ENCODE data around the gene LYZ. TPM values are rescaled to one million over a fixed set of nuclear protein-coding genes. Genes with fewer than 3 reads are reported as not detected.
"Not testable (repeated sequence)": the region's sequence is repeated elsewhere in the genome, so short reads cannot be mapped to it uniquely, and the experiment has no call there.

The LYZ gene
- total RNA-seq, result not detected in 2 replicates

DNA sequence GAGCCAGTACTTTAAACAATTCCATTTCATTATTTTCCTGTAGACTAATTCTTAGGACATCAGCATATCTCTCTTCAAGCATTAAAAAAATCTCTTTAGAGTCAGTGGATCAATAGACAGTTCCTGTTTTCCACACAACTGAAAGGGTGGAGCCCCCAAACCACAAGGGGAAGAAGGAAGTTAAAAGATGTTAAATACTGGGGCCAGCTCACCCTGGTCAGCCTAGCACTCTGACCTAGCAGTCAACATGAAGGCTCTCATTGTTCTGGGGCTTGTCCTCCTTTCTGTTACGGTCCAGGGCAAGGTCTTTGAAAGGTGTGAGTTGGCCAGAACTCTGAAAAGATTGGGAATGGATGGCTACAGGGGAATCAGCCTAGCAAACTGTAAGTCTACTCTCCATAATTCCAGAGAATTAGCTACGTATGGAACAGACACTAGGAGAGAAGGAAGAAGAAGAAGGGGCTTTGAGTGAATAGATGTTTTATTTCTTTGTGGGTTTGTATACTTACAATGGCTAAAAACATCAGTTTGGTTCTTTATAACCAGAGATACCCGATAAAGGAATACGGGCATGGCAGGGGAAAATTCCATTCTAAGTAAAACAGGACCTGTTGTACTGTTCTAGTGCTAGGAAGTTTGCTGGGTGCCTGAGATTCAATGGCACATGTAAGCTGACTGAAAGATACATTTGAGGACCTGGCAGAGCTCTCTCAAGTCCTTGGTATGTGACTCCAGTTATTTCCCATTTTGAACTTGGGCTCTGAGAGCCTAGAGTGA is at the start of gene LYZ:
Gene LYZ, plus strand, starts transcription at position 220 of the 777 bp plus-strand sequence. Its CDS starts 28 bp downstream, at position 248.
- DNase-seq, result no peak

DNA sequence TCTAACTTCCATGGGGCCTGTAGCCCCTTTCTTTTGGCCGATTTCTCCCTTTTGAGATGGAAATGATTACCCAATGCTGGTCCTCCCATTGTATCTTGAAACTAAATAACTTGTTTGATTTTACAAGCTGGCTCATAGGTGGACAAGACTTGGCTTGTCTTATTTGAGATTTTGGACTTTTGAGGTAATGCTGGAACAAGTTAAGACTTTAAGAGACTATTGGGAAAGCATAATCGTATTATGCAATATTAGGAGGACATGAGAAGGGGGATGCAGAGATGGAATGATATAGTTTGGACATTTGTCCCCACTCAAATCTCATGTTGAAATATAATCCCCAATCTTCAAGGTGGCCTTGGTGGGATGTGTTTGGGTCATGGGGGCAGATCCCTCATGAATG is 49.2 kb upstream of the LYZ start:
- no peak for DNase-seq

DNA sequence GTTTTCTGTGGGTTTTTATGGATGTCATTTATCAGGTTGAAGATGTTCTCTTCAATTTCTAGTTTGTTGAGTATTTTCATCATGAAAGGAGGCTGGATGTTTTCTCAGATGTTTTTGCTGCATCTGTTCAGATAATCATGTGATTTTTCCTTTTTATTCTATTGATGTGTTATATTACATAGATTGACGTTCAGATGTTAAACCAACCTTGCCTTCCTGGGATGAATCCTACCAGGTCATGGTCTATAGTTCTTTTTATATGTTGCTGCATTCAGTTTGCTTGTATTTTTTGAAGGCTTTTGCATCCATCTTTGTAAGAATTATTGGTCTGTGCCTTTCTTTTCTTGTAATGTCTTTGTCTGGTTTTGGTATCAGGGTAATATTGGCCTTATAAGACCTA is 43.9 kb upstream of the LYZ start:
- DNase-seq, result no peak

DNA sequence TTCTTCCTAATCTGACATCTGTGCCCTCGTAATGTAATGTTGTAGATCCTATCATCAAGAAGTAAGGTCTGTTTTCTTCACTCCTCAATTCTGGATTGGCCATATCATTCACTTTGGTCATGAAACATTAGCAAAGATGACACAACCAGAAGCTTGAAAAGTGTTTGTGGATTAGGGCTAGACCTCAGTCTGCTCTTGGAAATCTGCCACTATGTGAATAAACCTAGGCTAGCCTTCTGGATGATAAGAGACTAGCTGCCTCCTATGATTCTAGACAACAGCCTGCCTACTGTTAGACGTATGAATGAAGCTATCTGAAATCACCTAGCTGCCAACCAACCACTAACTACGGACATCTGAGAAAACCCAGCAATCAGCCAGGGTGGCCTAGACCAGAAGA is 38.7 kb upstream of the LYZ start:
- DNase-seq, result no peak

DNA sequence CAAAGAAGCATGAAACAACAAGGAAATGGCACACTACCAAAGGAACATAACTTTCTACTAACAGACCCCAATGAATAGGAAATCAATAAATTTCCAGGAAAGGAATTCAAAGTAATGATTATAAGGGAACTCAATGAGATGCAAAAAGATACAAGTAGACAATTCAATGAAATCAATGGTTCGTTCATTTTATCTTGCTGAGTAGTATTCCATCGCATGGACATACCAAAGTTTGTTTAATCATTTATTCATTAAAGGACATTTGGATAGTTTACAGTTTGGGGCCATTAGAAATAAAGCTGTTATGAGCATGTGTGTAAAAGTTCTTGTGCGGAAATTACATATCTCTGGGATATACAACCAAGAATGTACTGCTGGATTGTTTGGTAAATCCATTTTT is 35.0 kb upstream of the LYZ start:
- no peak for DNase-seq

DNA sequence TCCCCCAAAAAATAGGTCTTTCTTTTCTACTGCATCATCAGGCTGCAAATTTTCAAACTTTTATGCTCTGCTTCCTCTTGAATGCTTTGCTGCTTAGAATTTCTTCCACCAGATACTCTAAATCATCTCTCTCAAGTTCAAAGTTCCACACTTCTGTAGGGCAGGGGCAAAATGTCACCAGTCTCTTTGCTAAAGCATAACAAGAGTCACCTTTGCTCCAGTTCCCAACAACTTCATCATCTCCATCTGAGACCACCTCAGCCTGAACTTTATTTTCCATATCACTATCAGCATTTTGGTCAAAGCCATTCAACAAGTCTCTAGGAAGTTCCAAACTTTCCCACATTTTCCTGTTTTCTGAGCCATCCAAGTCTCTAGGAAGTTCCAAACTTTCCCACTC is 31.4 kb upstream of the LYZ start:
- DNase-seq, result not testable (repeated sequence)

DNA sequence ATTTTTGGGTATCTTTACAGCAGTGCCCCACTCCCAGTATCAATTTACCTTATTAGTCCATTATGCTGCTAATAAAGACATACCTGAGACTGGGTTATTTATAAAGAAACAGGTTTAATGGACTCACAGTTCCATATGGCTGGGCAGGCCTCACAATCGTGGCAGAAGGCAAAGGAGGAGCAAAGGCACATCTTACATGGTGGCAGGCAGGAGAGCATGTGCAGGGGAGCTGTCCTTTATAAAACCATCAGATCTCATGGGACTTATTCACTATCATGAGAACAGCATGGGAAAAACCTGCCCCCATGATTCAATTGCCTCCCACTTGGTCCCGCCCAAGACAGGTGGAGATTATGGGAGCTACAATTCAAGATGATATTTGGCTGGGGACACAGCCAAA is 30.9 kb upstream of the LYZ start:
- not testable (repeated sequence) for DNase-seq

DNA sequence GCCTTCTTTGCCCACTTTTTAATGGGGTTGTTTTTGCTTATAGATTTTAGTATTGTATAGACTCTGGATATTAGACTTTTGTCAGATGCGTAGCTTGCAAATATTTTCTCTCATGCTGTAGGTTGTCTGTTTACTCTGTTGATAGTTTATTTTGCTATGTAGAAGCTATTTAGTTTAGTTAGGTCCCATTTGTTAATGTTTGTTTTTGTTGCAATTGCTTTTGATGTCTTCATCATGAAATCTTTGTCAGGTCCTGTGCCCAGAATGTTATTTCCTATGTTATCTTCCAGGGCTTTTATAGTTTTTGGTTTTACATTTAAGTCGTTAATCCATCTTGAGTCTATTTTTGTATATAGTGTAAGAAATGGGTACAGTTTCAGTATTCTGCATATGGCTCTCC is 30.0 kb upstream of the LYZ start:
- no peak for DNase-seq

DNA sequence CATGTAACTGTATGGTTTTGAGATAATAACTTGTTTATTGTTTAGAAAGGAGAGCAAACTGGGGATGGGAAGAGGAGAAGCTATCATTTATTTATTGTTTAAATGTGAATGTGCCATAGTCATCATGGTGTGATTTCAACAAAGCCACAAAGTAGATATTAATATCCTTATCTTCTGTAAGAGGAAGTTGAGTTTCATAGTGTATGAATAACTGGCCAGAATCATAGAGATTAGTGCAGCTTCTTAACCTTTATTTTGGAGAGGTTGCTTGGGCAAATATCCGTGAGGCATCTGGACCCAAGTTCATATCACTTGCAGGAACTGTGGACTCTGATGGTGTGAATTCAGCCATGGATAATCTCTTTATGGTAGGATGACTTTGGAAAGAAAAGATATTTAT is 26.8 kb upstream of the LYZ start:
- DNase-seq, result no peak

DNA sequence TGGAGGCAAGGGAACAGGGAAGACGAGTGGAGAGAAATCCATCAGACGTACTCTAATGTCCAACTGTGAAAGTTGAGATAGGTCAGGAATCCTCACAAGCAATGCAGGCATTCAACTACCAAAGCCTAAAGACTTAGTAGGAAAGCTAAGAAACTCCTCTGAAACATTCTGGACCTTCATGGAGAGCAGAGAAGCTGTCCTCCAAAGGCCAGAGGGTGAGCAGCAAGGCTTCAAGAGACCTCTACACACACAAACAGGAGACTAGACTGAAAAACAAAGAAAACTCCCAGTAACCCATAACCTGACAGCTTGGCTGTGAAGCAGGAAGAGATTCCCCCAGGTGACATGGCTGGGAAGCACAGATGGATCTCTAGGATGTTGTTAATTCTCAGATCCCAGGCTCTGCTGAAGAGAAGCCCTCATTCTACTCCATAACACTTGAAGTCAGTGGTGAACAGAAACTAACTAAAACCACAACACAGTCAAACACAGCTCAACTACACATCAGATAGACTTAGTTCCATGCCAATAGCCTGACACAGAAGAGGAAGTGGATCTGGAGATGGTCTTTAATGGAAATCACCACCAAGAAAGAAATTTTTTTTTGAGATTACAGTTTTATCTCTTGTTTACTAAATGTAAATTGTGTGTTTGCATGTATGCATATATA is 23.2 kb upstream of the LYZ start:
- DNase-seq, result no peak

DNA sequence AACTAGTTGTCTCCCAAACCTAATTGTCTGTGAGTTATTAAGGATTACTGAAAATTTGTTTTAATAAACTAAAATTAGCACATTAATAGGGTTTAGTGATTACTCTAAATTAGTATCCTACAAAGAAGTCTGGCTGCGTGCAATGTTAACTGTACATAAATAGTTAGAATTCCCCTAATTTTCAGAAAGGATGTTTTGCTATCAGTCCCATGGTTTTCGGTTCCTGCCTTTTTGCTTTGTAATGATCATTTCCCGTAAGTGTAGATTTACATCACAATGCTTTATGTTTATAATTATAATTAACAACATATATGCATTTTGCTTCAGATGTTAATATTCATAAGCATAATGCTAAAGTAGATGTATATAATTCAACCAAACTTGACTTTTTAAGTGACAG is 19.8 kb upstream of the LYZ start:
- DNase-seq, result no peak

DNA sequence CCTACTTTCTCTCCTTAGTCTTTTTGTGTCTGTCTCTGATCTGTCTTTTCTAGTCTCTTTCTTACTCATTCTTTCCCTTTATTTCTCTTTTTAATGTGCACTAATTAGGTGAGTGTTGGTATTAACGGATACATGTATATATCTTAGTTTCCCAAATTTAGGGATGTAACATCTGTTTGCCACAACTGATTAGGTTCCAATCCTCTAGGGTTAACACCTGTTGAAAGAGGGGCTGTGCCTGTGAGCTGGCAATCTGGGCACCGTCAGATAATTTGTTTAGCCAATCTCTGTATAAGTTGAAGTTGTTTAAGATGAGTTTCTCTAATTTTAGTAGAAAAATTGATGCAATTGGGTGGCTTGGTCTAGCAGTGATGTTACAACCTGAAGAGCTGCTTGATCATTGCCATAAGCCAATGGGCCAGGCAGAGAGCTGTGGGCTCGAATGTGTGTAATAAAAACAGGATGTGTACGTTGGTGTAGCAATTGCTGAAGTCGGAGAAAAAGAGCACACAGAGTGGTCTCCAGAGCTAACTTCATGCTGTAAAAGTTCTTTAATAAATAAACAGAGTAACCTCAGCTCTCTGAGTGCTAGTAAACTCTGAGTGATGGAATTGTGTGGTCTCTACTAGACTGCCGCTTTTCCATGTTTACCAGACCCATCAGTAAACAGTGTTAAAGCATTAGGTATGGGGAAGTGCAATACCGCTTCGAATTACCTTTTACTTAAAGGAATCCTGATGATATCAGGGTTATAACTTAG is 18.3 kb upstream of the LYZ start:
- DNase-seq, result no peak

DNA sequence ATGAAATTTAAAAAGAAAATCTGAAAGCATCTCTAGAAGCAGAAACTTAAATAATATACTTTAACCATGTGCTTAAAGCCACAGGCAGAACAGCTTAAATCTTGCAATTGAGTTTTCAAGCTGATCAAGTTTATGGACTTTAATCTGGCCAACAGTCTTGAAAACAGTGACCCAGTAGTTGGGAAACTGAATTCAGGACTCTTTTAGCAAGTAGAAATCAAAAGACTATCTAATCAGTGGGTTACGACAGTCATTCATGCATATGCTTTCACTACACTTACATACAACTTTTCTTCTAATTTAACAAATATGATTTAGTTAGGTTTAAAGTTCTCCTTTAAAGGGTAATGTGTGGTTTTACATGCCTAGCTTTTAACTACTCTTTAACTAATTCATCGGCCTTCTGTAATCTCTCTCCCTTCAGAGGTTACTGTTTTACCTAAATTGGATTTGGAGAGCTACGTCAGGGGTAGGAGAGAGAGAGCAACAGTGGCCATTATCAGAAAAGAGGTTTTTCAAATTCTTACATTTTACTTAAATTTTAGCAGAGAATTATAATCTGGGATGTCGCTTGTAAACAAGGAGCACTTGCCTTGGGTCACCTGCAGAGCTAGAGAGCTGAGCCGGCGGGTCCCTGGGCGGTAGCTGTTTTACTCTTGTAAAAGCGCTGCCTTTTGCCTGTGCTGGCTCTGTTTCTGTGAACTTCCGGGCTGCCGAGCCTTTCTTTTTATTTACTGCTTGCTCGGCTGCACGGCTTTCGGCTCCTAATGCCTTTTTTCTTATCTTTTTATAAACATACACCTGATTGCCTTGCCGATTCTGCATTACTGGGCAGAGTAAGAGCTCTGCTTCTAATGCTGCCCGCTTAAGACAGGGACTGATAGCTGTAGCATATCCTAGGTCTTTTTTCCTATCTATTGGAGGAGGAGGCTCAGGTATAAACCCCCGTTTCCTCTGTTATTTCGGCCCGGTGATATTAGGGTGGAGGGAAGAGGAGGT is 17.4 kb upstream of the LYZ start:
- peak; percentile 15 for DNase-seq

DNA sequence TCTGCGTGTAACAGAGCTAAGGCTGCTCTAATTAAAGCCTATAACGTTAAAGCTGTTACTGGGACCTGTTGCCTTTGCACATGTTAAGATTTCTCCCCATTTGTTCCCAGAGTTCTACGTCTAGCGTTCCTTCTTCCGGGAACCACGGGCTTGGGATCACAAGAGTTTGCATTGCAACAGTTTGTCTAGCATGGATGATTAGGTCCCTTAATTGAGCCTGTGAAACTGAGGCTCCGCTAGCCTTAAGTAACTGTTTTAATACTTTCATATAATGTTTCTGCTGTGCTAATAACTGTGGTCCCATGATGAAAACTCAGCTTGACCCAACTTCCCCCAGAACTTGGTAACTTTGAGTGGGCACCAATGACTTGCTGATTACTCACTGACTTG is 16.7 kb upstream of the LYZ start:
- peak; percentile 11 for DNase-seq

DNA sequence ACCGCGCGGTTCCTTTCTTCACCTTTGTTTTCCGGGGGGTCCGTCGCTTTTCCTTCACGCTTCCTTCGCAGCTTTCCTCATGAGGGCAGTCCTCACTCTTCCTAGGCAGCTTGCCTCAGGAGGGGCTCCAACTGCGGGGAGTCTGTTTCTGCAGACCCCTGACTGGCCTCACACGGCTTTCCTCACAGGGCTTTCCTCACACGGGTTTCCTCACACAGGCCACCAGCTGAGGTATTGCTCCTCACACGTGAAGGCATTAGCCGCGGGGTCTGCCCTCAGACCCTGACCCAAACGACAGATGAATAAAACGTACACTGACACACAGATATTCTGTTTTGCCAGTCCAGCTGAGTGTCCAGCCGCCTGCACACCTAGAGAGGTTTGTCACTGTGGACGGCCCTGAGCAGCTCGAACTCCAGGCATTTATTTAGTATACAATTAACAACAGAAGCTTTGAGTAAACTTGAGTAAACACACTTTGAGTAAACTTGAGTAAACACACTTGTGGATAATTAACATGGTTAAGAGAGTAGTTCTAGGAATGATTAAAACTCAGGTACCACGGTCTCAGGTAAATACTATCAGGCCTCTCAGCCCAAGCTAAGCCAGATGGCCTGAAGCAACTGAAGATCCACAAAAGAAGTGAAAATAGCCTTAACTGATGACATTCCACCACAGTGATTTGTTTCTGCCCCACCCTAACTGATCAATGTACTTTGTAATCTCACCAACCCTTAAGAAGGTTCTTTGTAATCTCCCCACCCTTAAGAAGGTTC is 16.1 kb upstream of the LYZ start:
- no peak for DNase-seq

DNA sequence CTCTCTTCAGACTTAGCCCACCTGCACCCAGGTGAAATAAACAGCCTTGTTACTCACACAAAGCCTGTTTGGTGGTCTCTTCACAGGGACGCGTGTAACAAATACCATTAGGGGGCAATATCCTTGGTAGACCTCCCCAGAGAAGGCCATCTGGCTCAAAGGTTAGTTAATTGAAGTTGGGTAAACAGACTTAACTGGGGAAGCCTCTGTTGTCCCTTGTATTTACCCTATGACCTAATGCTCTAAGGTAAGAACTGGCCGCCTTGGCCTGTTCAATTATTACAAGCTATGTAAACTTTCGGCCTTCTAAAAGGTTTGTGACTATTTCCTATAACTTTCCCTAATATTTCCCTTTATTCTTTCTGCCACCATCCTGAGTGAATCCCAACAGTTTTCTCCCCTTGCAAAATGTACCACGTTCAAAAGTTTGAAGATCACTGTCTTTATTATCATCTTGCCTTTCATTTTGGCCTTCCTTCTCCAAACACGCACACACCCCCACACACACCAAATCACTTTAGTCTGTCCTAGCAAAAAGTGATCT is 15.3 kb upstream of the LYZ start:
- DNase-seq, result no peak

DNA sequence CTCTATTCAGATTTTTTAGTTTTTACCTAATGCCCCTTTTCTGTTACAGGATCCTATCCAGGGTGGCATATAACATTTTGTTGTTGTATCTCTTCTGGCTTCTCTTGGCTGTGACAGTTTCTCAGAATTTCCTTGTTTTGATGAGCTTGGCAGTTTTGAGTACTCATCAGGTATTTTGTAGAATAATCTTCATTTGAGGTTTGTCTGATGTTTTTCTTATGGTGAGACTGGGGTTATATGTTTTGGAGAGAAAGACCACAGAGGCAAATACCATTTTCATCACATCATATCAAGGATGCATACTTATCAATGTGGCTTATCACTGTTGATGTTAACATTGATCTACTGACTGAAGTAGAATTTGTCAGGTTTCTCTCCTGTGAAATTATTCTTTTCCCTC is 14.0 kb upstream of the LYZ start:
- no peak for DNase-seq

DNA sequence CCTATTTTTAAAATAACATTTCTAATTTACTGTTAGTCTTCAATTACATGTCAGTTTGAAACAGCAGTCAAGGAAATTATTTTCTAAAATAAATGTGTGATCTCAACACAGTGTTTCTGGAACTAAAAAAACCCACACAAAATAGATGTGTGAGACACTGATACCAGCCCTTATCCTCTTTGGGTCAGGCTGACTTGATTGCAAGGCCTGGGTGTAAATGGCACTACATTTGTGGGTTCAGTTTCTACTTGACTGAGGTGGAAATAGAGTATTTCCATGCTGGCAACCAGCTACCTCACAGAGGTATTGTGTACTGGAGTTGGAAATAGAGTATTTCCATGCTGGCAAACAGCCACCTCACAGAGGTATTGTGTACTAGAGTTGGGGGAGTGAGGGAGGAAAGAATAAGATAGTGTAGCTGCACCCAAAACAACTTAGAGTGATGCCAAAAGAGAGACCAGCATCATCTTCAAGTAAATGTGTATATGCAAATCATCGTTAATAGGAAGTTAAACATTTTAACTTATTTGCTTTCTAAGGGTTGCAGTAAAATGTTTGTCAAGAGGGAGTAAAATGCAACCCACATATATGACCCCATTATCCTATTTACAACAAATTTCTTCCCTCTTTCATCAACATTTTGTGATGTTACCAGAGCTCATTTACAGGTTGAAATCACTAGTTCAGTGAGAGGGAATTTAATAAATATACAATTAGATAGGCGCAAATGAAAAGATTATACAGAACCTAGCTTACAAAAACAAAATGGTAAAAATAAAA is 10.7 kb upstream of the LYZ start:
- DNase-seq, result no peak

DNA sequence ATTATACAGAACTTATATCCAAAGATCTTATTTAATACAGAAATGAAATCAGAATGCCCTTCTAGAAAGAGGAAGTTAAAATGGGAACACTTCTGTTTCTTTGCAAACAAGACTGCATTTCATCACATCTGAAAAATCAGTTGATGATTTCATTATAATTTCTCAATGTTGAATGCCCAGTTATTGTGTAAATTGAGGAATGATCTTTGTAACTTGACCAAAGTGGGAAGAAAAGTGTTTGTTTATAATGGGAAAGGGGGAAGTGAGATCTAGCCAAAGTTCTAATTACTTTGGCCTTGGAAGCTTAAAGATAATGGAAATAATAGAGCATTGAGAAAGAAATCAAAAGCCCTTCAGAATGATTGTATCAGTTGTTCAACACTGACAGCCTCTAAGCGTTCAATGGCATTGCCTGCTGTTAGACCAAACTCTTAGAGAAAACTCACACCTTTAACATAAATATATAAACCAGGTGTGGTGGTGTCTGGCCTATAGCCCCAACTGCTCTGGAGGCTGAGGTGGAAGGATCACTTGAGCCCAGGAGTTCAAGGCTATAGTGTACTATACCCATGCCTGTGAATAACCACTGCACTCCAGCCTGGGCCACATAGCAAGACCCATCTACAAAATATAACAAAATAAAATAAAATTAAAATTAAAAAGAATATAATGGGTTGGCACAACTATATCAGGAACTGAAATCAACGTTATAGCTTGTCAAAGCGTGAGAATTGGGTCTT is 9.9 kb upstream of the LYZ start:
- no peak for DNase-seq

DNA sequence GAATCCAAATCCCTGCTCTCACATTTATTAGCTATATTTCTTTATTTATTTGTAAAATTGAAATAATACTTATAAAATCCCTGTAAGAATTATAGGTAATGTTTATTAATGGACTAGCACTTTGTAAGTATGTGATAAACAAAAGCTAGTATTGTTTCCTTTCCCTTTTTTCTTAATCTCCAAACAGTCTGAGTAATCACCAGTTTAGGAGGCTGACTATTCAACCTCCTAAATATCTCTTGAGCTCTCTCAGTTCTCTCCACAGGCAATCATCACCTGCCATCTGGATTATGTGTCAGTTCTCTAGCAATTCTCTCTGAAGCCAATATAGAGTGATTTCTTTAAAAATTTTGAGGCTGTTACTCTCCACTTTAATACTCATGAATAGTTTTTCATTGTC is 9.2 kb upstream of the LYZ start:
- DNase-seq, result no peak
